NCI-H187 treated with DMSO at 0.1 percent for 48 hours (cell line): ENCODE measurements around the gene CYTH2.

Experiments
- DNase-seq: peaks from one replicate; lab custom pipeline; 2025; lab: John Stamatoyannopoulos, UW

The CYTH2 gene, protein sequence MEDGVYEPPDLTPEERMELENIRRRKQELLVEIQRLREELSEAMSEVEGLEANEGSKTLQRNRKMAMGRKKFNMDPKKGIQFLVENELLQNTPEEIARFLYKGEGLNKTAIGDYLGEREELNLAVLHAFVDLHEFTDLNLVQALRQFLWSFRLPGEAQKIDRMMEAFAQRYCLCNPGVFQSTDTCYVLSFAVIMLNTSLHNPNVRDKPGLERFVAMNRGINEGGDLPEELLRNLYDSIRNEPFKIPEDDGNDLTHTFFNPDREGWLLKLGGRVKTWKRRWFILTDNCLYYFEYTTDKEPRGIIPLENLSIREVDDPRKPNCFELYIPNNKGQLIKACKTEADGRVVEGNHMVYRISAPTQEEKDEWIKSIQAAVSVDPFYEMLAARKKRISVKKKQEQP

DNA sequence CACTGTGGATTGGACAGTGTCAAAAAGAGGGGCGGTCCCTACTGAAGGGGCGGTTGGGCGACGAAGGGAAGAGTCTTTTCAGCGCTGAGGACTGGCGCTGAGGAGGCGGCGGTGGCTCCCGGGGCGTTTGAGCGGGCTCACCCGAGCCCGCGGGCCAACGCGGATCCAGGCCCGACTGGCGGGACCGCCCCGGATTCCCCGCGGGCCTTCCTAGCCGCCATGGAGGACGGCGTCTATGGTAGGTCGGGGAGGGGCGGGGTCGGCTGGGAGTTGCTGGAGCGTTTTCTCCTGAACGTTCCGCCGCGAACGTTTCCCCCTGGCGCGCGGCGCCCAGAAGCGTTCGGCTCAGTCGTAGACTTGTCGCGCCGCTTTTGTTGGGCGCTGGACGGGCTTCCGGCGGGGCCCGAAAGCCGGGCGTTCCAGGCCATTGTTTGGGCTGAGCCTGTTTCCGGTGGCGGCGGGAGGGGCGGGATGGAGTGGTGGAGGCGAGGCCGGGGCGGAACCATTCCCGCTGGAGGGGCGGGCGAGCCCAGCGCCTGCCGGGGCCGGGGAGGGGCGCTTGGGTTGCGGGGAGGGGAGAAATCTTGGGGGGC is at the start of gene CYTH2:
TSS of gene CYTH2 (plus strand) at position 81 of the 593 bp plus-strand sequence. CDS start at position 220, 139 bp downstream.
- DNase-seq = no peak

DNA sequence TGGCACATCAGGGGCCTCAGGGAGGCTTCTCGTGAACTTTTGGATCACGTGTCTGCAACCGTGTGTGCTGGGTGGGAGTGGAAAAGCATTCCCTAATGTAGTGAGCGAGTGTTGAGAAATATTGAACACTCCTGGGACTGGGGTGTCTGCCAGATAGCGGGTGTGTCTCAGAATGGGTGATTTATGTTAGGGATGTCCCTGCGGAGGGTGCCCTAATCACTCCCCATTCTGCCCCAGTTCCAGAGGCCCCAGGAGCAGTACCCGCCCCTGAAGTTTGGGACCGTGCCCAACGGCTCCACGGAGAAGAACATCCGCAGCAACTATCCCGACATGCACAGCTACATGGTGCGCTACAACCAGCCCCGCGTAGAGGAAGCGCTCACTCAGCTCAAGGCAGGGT is 47.6 kb upstream of the CYTH2 start:
- DNase-seq = no peak

DNA sequence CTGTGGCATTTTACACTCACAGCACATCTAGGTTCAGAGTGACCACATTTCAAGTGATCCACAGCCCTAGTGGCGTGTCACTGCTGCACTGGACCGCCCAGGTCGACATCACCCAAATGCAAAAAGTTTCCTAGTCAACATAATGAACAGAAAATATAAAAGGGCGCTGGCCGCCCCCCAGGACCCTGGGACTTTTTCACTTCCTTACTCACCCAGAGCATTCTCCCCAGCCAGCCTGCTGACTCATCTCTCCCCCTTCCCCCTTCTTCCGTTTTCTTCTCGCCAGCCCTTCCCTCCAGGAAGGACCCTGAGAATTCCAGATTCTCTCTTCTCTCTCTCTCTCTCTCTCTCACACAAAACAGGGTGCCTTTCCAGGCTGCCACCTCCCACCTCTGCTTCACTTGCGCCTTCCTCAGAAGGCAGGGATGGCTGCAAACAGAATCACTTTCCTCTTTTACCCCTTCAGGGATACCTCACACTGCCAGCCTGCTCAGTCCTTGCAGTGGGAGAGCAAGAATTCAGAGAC is 44.4 kb upstream of the CYTH2 start:
- DNase-seq = no peak

DNA sequence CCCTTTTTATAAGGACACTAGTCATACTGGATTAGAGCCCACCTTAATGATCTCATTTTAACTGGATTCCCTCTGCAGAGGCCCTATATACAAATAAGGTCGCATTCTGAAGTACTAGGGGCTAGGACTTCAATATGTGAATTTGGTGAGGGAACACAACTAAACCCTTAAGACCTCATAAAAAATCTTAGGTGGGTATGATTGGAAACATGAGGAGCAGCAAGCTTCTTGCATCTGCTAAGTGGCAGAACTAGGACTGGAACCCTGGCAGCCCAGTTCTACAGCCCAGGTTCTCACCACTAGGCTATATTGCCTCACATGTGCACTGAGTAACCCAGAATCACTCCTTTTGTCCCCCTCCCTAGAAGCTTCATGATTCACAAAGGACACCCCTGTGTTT is 40.5 kb upstream of the CYTH2 start:
- no peak for DNase-seq

DNA sequence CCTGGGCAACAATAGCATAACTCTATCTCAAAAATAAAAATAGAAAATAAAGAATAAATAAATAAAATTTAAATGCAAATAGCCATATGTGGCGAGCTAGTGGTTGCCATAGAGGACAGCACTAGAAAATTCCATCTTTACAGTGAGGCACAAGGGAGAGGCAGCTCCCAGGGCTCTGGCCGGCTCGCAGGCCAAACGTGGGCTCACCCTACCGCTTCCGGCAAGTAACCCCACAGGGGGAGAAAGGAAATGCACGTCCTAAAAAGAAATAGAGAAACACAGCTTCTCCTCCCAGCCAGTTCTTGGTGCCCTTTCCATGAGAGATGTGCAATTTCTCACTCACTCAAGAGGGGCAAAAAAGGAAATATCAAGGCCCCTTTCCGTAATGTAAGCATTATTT is 35.8 kb upstream of the CYTH2 start:
- DNase-seq = no peak

DNA sequence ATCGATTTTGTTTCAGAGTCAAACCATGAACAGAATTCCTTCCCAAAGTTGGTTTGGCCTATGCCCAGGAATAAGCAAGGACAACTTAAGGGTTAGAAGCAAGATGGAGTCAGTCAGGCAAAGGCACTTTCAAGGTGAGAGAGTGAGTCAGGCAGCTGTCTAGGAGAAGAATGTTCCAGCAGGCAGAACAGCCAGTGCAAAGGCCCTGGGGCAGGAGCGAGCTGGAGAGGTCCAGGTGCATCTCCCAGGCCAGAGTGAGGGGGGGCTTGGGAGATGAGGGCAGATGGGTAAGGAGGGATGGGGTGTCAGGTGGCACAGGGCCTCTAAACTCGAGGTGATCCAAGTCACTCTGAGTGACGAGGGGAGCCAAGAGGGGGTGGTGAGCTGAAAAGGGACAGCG is 32.6 kb upstream of the CYTH2 start:
- DNase-seq = no peak

DNA sequence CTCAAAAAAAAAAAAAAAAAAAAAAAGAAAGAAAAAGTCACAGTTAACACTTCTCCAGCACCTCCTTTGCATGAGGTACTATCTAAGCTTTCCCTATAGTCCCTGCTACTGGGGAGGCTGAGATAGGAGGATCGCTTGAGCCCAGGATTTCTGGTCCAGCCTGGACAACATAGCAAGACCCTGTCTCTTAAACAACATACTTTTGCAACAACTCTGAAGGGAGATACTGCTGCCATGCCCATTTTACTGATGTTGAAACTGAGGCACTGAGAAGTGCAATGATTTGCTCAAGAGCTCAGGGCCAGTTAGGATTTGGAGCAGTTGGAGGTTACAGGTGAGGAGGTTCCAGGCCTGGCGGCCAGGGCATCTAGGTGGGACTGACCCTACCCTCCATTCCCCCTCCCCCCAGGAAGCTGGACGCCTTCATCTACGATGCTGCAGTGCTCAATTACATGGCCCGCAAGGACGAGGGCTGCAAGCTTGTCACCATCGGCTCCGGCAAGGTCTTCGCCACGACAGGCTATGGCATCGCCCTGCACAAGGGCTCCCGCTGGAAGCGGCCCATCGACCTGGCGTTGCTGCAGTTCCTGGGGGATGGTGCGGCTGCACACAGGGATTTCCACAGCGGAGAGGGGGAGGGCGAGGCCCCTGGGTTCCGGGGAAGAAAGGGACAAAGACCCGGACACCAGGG is 27.7 kb upstream of the CYTH2 start:
- no peak for DNase-seq

DNA sequence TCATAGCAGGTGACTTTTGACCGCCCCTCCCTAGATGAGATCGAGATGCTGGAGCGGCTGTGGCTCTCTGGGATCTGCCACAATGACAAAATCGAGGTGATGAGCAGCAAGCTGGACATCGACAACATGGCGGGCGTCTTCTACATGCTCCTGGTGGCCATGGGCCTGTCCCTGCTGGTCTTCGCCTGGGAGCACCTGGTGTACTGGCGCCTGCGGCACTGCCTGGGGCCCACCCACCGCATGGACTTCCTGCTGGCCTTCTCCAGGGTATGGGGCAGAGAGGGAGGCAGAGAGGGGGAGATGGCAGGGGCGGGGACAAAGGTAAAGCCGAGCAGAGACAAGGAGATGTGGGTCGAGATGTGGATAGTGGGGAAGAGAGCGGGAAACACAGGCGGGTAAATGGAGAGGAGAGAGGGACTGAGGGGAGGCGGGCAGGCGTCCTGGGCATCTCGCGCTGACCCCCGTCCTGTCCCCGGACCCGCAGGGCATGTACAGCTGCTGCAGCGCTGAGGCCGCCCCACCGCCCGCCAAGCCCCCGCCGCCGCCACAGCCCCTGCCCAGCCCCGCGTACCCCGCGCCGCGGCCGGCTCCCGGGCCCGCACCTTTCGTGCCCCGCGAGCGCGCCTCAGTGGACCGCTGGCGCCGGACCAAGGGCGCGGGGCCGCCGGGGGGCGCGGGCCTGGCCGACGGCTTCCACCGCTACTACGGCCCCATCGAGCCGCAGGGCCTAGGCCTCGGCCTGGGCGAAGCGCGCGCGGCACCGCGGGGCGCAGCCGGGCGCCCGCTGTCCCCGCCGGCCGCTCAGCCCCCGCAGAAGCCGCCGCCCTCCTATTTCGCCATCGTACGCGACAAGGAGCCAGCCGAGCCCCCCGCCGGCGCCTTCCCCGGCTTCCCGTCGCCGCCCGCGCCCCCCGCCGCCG is 26.8 kb upstream of the CYTH2 start:
- no peak for DNase-seq

DNA sequence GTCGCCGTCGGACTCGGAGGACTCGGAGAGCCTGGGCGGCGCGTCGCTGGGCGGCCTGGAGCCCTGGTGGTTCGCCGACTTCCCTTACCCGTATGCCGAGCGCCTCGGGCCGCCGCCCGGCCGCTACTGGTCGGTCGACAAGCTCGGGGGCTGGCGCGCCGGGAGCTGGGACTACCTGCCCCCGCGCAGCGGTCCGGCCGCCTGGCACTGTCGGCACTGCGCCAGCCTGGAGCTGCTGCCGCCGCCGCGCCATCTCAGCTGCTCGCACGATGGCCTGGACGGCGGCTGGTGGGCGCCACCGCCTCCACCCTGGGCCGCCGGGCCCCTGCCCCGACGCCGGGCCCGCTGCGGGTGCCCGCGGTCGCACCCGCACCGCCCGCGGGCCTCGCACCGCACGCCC is 25.9 kb upstream of the CYTH2 start:
- DNase-seq = no peak

DNA sequence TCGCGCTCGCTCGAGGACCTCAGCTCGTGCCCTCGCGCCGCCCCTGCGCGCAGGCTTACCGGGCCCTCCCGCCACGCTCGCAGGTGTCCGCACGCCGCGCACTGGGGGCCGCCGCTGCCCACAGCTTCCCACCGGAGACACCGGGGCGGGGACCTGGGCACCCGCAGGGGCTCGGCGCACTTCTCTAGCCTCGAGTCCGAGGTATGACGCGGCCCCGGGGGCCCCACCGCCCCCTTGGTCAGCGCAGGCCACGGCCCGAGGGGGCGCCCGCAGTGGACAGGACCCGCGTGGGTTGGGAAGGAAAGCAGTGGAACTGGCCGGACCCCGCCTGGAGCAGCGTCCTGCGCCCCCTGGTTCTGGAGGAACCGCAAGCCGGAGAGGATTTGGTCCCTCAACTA is 25.4 kb upstream of the CYTH2 start:
- DNase-seq = no peak

DNA sequence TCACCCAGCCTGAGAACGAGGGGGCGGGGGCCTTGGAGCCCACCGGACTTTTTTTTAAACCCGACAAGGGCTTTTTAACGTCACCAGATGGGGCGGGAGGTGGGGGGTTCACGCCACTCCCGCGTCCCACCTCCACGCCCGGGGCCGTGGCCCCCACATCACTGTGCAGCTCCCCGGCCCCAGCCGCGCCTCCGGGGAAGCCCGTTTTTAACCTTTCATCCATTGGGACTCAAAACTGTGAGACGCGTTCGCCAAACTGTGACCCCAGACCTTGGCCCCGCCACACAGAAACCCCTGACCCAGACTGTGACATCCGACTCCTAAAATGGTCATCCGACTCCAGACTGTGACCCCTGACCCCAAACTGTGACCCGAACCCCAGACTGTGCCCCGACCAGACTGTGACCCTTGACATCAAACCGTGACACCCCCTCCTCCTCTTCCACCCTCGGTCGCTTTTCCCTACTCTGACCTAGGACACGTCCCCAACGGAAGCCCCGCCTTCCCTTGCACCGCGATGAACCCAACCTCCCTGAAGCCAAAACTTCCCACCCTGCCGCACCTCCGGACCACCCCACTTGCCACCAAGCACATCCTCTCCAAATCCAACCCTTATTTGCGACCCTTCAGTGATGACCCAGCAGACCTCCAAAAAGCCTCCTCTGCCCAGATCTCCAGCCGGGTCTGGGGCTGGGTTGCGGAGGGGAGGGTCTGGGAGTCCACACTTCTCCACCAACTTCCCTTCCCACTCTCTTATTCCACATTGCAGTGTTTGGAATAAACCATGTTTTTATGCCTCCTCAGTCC is 24.8 kb upstream of the CYTH2 start:
- no peak for DNase-seq

DNA sequence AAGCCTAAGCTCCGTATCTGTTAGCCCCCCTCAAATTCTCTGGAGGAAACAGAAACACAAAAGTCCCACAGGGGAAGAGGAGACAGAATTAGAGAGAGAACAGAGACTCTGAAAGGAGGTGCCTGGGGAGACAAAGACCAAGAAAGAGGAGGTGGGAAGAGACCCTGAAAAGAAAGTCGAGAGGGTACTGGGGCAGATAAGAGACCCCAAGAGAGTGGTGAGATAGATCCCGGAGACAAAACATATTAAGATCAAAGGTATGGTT is 24.3 kb upstream of the CYTH2 start:
- no peak for DNase-seq

DNA sequence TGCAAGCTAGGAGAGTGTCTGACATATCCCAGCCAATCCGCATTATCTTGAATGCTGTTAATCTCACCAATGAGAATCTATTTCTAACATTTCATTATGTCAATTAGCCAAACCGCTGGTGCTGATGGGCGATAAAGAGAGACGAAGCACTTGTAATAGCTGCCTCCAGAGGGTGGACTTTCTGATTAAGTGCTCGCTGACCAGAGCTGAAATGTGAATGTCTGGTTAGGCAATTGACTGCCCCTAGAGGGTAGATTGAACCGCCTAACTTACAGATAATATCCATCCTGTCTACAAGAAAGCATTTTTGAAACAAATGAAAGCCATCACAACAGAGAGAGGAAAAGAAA is 23.9 kb upstream of the CYTH2 start:
- no peak for DNase-seq

DNA sequence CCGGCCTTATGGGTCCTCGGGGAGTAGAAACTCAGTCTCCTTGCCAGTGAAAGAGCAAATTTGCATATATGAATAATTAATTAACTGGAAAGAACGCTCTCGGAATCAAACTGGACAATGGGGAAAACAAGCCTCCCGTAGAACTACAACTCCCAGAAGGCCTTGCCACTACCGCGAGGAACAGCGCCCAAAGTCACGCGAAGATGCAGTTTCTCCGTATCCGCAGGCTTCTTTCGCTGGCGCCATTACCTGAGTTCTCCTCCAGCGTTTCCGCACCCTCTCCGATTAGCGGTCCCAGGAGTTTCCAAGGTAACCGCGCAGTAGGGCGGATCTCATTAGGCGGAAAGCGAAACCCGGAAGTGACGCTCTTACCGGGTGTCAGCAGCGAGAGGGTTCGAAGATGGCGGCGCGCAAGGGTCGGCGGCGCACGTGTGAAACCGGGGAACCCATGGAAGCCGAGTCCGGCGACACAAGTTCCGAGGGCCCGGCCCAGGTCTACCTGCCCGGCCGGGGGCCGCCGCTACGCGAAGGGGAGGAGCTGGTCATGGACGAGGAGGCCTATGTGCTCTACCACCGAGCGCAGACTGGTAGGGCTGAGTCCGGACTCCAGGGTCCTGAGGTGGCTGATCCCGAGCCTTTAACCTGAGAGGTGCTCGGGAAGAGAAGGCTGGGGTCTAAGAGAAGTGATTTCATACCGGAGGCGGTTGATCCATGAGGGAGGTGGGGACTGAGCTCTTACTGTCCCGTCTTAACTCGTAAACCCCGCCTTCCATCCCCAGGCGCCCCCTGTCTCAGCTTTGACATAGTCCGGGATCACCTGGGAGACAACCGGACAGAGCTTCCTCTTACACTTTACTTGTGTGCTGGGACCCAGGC is 23.3 kb upstream of the CYTH2 start, which contains the start of gene GRWD1:
TSS of gene GRWD1 (plus strand) at position 378 of the 876 bp plus-strand sequence. CDS start at position 401, 23 bp downstream.
- peak; percentile 90 for DNase-seq

DNA sequence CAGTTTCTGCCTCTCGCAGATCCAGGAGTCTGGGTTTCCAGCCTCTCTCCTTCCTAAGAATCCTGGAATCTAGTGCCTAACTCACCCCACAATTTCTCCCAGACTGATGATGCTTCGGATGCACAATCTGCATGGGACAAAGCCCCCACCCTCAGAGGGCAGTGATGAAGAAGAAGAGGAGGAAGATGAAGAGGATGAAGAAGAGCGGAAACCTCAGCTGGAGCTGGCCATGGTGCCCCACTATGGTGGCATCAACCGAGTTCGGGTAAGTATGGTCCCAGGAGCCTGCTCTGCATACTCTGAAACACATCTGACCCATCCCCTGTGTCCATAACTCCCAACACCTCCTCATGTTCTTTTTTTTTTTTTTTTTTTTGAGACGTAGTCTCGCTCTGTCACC is 22.6 kb upstream of the CYTH2 start:
- DNase-seq = no peak

DNA sequence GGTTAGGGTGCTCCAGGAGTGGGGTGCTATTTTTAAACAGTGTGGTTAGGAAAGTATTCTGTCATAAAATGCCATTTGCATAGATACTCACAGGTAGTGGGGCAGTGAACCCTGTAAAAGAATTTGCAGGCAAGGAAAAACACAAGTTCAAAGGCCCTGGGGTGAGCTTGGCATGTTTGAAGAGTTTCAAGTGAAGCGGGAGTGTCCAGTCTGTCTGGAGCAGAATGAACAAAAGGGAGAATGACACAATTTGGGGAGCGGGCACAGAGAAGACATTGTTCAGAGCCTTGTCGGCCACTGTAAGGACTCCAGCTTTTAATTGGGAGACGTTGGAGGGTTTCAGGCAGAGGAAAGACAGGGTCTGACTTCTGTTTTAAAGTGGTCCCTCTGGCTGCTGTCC is 20.6 kb upstream of the CYTH2 start:
- DNase-seq = no peak

DNA sequence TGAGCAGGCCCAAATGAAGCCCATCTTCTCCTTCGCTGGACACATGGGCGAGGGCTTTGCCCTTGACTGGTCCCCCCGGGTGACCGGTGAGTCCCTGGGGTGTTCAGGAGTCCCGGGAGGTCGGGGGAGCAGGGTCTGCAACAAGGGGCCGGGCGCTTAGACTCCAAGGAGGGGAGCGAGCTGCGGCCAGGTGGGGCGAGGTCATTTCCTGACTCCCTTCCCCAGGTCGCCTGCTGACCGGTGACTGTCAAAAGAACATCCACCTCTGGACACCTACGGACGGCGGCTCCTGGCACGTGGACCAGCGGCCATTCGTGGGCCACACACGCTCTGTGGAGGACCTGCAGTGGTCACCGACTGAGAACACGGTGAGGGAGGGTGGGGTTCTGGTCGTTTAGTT is 18.7 kb upstream of the CYTH2 start:
- no peak for DNase-seq

DNA sequence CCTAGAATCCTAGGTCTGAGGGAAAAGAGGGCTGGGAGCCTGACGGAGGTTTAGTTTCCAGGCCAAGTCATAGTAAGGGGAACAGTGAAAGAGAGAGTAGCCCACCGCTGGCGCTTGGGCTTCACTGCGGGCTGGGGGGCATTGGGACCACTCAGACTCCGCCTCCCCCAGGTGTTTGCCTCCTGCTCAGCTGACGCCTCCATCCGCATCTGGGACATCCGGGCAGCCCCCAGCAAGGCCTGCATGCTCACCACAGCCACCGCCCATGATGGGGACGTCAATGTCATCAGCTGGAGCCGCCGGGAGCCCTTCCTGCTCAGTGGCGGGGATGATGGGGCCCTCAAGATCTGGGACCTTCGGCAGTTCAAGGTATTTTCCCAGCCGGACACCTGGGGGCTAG is 18.3 kb upstream of the CYTH2 start:
- DNase-seq = no peak

DNA sequence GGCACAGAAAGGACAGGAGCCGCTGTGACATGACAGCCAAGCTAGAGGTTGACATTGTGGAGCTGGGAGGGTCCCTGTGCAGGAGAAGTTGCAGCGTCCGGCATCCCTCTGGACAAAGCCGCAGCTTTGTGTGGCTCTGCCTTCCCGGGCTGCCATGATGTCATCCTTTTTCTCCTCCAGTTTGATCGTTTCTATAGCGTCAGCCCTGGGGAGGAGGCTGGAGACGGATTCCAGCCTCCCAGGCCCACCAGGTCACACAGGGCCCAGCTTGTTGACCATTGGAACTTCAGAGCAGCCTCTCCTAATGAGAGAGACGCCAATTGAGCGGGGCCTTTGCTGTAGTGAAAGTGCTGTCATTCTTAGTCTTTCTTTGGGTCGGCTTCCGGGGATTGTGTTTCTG is 17.5 kb upstream of the CYTH2 start:
- no peak for DNase-seq
